Esophagus muscularis mucosa (tissue), 4 donors: ENCODE measurements around the gene ARHGEF37. TPM values are rescaled to one million over a fixed set of nuclear protein-coding genes. Genes with fewer than 3 reads are reported as not detected.

ENCODE experiments used
- DNase-seq: peaks from one replicate; pipeline ENCODE4 v3.0.0-alpha.2; 2017; ENCODE audit errors: extremely low spot score
- H3K27ac ChIP-seq, 4 donors: fragments of 200-600 bp; sonication (generic); replicated peaks in 1 of 4; 1 replicate in 3 of 4; 2 replicates in 1 of 4; pipeline ENCODE4 v1.5.1; 2016 to 2019; ENCODE audit warnings: mild to moderate bottlenecking in 1 of 4
- H3K27me3 ChIP-seq, 4 donors: fragments of 200-600 bp; sonication (generic); one replicate each; pipeline versions ENCODE4 v1.5.1 to v1.6.0; 2016 to 2019
- H3K36me3 ChIP-seq, 4 donors: fragments of 200-600 bp; sonication (generic); one replicate each; pipeline ENCODE4 v1.5.1; 2016 to 2019
- H3K4me1 ChIP-seq, 4 donors: fragments of 200-600 bp; sonication (generic); one replicate each; pipeline ENCODE4 v1.5.1; 2016 to 2019
- H3K4me3 ChIP-seq, 4 donors: fragments of 200-600 bp; sonication (generic); 1 replicate in 2 of 4; 2 replicates in 2 of 4; pipeline ENCODE4 v1.5.1; 2016 to 2019; ENCODE audit warnings: mild to moderate bottlenecking in 4 of 4, moderate library complexity in 1 of 4
- H3K9me3 ChIP-seq, 4 donors: fragments of 200-600 bp; sonication (generic); 1 replicate in 3 of 4; 2 replicates in 1 of 4; pipeline ENCODE4 v1.5.1; 2016 to 2019
- EP300 ChIP-seq: sonication (generic); formaldehyde crosslinking; IDR thresholded peaks from one replicate; pipeline ENCODE4 v1.6.1; 2017; ENCODE audit warnings: antibody characterized with exemption
- POLR2A ChIP-seq: fragments of 450-650 bp; IDR thresholded peaks from one replicate; pipeline ENCODE4 v1.6.1; 2017; ENCODE audit warnings: antibody characterized with exemption, moderate library complexity, mild to moderate bottlenecking, low read depth
- POLR2AphosphoS5 ChIP-seq, 2 donors: sonication (generic); formaldehyde crosslinking; IDR thresholded peaks; one replicate each; pipeline ENCODE4 v1.6.1; 2017; ENCODE audit warnings: antibody characterized with exemption in 2 of 2
- WGBS: methylation state at CpG from one replicate; pipeline ENCODE4 v1.1.5; 2018; 5-methylcytosine and 5-hydroxymethylcytosine counted together
- intact Hi-C: fragments of 100-400 bp; cut with DNase I; formaldehyde crosslinking; loops from one replicate; pipeline ENCODE4 v1.15.1; 2023
- total RNA-seq, 4 donors: library from RNA; depleted of rRNA; stranded (reverse); fragments of >200 nt; gene quantifications; one replicate each; pipeline versions ENCODE4 v1.1.0 to v1.2.1, GENCODE V29; 2016
- TF ChIP-seq, protein P1 (sequence below), 3 experiments: fragments of 200-600 bp in 2 of 3; fragments of 450-650 bp in 1 of 3; sonication (generic) in 2 of 3; IDR thresholded peaks; one replicate each; pipeline ENCODE4 v1.5.1; 2017 to 2019; ENCODE audit warnings: antibody characterized with exemption in 3 of 3, mild to moderate bottlenecking in 2 of 3, moderate library complexity in 1 of 3

The ARHGEF37 gene
- total RNA-seq, 4 donors from 2014 or later = 11.9 to 22.0 (median 19.5) TPM

DNA sequence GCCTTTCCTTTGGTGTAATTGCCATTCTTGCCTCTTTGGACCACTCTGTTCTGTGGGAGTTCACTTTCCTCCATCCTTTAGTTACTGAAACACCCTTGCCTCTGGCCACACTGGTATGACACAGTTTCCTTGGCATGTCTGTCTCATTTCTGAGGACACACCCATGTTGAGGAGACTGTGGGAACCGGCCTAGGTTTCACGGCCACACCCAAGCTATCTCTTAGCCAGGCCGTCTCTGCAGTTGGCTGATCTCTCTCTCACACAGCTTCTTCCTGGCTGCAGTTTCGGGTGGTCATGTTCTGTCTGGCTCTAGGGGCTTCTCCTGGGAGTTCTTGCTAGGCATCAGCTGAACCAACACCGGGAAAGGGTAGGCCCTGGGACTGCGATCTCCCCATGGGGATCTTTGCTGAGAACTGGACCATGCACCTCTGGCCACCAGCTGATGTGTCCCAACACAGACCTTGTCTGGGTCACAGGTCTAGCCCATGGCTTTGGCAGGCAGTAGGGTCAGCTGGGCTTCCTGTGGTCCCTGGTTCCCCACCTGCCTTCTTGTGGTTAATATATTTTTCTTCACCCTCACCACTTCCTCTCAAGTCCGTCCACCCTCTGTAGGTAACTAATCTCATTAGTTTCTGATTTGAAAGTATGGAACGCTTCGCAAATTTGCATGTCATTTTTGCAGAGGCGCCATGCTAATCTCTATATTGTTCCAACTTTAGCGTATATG, 24.9 kb downstream of the ARHGEF37 start:
- H3K36me3 ChIP-seq = peaks cover 14 to 88% (median 62%) of the 10 kb centered on the region in 4 donors
- H3K27me3 ChIP-seq = no peaks in the 10 kb centered on the region
- WGBS = 78% methylated on average over 11 of the region's 11 CpGs
- no peak for DNase-seq
- H3K27ac ChIP-seq = no peak overlapping the region
- H3K4me3 ChIP-seq = no peak overlapping the region
- TF ChIP-seq POLR2AphosphoS5 (IDR thresholded peaks at IDR 0.05) = no peak
- TF ChIP-seq, protein P1, sequence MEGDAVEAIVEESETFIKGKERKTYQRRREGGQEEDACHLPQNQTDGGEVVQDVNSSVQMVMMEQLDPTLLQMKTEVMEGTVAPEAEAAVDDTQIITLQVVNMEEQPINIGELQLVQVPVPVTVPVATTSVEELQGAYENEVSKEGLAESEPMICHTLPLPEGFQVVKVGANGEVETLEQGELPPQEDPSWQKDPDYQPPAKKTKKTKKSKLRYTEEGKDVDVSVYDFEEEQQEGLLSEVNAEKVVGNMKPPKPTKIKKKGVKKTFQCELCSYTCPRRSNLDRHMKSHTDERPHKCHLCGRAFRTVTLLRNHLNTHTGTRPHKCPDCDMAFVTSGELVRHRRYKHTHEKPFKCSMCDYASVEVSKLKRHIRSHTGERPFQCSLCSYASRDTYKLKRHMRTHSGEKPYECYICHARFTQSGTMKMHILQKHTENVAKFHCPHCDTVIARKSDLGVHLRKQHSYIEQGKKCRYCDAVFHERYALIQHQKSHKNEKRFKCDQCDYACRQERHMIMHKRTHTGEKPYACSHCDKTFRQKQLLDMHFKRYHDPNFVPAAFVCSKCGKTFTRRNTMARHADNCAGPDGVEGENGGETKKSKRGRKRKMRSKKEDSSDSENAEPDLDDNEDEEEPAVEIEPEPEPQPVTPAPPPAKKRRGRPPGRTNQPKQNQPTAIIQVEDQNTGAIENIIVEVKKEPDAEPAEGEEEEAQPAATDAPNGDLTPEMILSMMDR (IDR thresholded peaks at IDR 0.05) = no peak
- TF ChIP-seq POLR2A = no peak
- no peak for TF ChIP-seq EP300
- H3K9me3 ChIP-seq = peaks cover 0 to 3% (median 0%) of the 10 kb centered on the region in 4 donors
- intact Hi-C loops = no loop called here
- peaks cover 3 to 14% (median 9%) of the 10 kb centered on the region in 4 donors for H3K4me1 ChIP-seq

DNA sequence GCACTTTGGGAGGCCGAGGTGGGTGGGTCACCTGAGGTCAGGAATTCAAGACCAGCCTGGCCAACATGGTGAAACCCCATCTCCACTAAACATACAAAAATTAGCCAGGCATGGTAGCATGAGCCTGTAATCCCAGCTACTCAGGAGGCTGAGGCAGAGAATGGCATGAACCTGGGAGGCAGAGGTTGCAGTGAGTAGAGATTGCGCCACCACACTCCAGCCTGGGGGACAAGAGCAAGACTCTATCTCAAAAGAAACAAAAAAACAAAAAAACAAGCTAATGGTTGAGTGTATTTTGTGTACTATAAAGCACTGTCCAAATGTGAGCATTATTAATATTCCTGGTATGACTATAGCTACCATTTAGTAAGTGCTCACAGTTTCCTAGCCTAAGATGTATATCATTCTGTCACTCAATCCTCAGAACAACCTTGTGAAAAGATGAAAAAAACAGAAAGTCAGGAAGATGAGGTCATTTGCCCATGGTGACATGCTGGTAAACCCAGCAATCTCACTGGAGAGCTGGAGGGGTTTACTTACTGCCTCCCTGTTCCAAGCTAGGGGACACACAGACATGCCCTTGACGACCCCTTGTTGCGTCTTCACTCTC, 27.7 kb downstream of the ARHGEF37 start:
- Histone ChIP-seq H3K4me3 (no peak overlapping the region), H3K4me1 (peaks cover 3 to 17% (median 10%) of the 10 kb centered on the region in 4 donors), H3K9me3 (peaks cover 0 to 3% (median 0%) of the 10 kb centered on the region in 4 donors), H3K36me3 (peaks cover under 1 to 83% (median 58%) of the 10 kb centered on the region in 4 donors), H3K27me3 (no peaks in the 10 kb centered on the region), H3K27ac (no peak overlapping the region)
- TF ChIP-seq EP300 = no peak
- TF ChIP-seq POLR2A = no peak
- no peak for TF ChIP-seq POLR2AphosphoS5 (IDR thresholded peaks at IDR 0.05)
- TF ChIP-seq, protein P1 (IDR thresholded peaks at IDR 0.05) = no peak
- DNase-seq = no peak
- 90% methylated on average over 4 of the region's 4 CpGs for WGBS
- intact Hi-C loops = no loop called here

DNA sequence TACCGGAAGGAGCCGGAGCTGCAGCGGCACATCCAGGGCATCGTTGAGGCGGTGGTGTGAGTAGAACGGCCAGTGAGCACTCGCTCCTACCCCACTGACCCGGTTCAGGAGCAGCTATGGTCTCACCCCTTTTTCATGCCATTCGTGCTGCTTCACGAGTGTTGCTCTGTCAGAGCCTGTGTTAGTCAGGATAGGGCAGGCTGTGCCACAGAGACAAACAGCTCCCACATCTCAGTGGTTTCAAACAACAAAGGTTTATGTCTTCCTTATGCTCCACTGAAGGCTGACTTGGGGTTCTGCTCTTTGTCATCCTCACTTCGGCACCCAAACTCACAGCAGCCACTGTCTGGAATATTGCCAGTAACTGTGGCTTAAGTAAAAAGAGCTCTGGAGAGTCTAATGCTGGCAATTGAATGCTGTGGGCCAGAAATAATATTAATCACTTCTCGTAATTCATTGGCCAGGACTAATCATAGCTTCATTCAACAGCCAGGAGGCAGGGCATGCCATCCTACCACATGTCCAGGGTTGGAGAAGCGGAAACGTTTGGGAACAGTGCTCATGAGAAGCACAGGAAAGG, 28.4 kb downstream of the ARHGEF37 start:
- no peak for TF ChIP-seq EP300
- TF ChIP-seq POLR2AphosphoS5 (IDR thresholded peaks at IDR 0.05) = no peak
- TF ChIP-seq, protein P1 (IDR thresholded peaks at IDR 0.05) = no peak
- TF ChIP-seq POLR2A = no peak
- H3K36me3 ChIP-seq = peaks cover 0 to 84% (median 61%) of the 10 kb centered on the region in 4 donors
- no peak for DNase-seq
- H3K4me1 ChIP-seq = peaks cover 3 to 17% (median 10%) of the 10 kb centered on the region in 4 donors
- H3K27ac ChIP-seq = no peak overlapping the region
- H3K4me3 ChIP-seq = no peak overlapping the region
- no peaks in the 10 kb centered on the region for H3K27me3 ChIP-seq
- 93% methylated on average over 14 of the region's 14 CpGs for WGBS
- peaks cover 0 to 3% (median 0%) of the 10 kb centered on the region in 4 donors for H3K9me3 ChIP-seq
- intact Hi-C loops = no loop called here

DNA sequence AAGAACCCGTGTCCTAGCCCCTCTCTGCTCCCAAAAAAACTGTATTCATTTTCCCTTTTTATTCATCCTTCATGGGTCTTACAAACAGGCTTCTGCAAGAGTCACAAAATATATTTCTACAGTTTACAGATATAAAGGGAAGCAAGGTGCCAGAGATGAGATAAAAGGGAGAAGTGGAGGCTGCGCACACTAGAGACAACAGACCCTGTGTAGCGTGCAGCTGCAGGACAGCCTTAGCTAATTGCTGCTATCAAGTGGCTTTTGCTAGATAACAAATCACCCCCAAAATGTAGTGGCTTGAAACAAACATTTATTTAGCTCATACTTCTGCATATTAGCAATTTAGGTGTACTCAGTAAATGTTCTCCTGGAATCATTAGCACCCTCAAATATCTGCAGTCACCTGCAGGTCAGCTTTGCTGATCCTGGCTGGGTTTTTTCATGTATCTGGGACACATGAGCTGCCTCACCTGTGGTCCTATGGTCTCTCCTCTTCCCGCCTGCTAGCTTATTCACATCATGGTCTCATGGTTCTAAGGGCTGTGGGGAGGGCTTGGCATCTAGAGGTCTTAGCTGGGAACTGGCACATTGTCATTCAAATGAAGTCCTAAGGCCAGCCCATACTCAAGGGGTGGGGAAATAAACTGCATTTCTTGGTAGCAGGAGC, 29.4 kb downstream of the ARHGEF37 start:
- DNase-seq = no peak
- Histone ChIP-seq H3K36me3 (peaks cover 0 to 81% (median 61%) of the 10 kb centered on the region in 4 donors), H3K27ac (peak overlapping the region in 1 of 4 donors; percentile 3), H3K4me1 (peaks cover 4 to 17% (median 11%) of the 10 kb centered on the region in 4 donors), H3K27me3 (no peaks in the 10 kb centered on the region), H3K9me3 (peaks cover 0 to 3% (median 0%) of the 10 kb centered on the region in 4 donors), H3K4me3 (no peak overlapping the region)
- intact Hi-C loops = no loop called here
- no peak for TF ChIP-seq EP300
- TF ChIP-seq POLR2AphosphoS5 (IDR thresholded peaks at IDR 0.05) = no peak
- no peak for TF ChIP-seq POLR2A
- TF ChIP-seq, protein P1 (IDR thresholded peaks at IDR 0.05) = no peak
- WGBS = 98% methylated on average over 4 of the region's 4 CpGs
